ENCODE results near the gene IGSF22. TPM values are rescaled to one million over a fixed set of nuclear protein-coding genes. Genes with fewer than 3 reads are reported as not detected.

The IGSF22 gene
- total and polyA plus RNA-seq, 2 of the 13 experiments (the other 11 are each of a cell fraction or from before 2014, with no cell fraction given): not detected

DNA sequence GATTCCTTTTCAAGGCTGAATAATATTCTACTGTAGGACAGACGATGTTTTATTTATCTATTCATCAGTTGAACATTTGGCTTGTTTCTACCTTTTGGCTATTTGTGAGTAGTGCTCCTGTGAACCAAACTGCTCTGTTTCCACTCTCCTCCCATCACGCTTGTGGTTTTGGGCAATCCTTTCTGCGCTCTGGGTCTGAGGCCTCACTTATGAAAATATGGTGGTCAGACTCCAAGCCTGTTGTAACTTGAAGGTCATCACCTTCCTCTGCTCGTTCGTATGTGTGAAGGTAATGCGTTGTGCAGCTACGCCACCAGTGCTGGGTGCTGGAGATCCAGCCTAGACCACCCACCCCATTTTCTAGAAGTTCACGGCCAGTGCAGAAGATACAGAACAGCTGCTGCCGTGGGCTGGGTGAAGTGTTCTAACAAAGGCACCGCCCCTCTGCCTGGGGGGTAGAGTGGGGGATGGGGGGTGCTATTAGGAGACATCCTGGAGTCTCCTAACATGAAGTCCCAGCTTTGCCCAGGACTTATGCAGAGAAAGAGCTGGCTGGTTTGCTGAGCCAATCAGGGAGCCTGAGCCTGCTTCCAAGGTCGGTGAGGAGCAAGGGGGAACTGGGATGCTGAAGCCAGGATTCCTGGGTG lies 44.6 kb upstream of the IGSF22 start:
- Histone ChIP-seq H2AFZ (ENCODE audit: low read length) (no peak overlapping the region), H3K27ac (ENCODE audit: extremely low read length, insufficient read depth, low read length) (no peak overlapping the region), H3K9me3 (ENCODE audit: low read length) (no peaks in the 10 kb centered on the region), H3K4me2 (ENCODE audit: low read depth, low read length) (no peak overlapping the region), H3K27me3 (ENCODE audit: control insufficient read depth in 1 of 2, insufficient read depth in 2 of 2, low read length in 2 of 2) (peaks cover 5 to 27% of the 10 kb centered on the region in 2 experiments; a peak in 3 of 5 replicates), H3K9ac (ENCODE audit: insufficient read depth, low read depth, low read length) (no peak overlapping the region), H3K4me1 (ENCODE audit: insufficient read depth, low read length) (peaks cover 15% of the 10 kb centered on the region), H3K79me2 (ENCODE audit: insufficient read depth, low read length) (no peaks in the 10 kb centered on the region), H3K4me3 (replicated peaks in 1 of 3; ENCODE audit: insufficient read depth in 1 of 3, low read depth in 2 of 3, low read length in 3 of 3) (no peak overlapping the region), H4K20me1 (ENCODE audit: insufficient read depth, low read length) (no peaks in the 10 kb centered on the region), H3K36me3 (replicated peaks in 1 of 2; ENCODE audit: control insufficient read depth in 1 of 2, insufficient read depth in 2 of 2, low read length in 2 of 2) (no peaks in the 10 kb centered on the region)
- intact Hi-C loops (cut with micrococcal nuclease; ENCODE audit: unreplicated experiment) (no loop called here), in situ Hi-C loops (cut with HindIII; ENCODE audit: extremely low pct_ligation_motif_present, low pct_unique_long_range_greater_than_20kb) (no loop called here)
- WGBS (ENCODE audit: low lambda C conversion rate): 39% methylated on average over 9 of the region's 11 CpGs
- no peak for ATAC-seq
- POLR2A ChIA-PET: no interaction called here
- CTCF ChIA-PET (ENCODE audit: low intra/inter-chr PET ratio, low total read pairs): no interaction called here
- TF ChIP-seq, protein P1, sequence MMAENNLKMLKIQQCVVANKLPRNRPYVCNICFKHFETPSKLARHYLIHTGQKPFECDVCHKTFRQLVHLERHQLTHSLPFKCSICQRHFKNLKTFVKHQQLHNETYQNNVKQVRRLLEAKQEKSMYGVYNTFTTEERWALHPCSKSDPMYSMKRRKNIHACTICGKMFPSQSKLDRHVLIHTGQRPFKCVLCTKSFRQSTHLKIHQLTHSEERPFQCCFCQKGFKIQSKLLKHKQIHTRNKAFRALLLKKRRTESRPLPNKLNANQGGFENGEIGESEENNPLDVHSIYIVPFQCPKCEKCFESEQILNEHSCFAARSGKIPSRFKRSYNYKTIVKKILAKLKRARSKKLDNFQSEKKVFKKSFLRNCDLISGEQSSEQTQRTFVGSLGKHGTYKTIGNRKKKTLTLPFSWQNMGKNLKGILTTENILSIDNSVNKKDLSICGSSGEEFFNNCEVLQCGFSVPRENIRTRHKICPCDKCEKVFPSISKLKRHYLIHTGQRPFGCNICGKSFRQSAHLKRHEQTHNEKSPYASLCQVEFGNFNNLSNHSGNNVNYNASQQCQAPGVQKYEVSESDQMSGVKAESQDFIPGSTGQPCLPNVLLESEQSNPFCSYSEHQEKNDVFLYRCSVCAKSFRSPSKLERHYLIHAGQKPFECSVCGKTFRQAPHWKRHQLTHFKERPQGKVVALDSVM (CRISPR knock-in tag; IDR thresholded peaks at IDR 0.05): no peak
- TF ChIP-seq PLRG1 (conservative IDR thresholded peaks at IDR 0.05) (no peak), ZFY (CRISPR knock-in tag; IDR thresholded peaks at IDR 0.05) (no peak), NCOA1 (CRISPR knock-in tag; IDR thresholded peaks at IDR 0.05) (no peak), MED13 (CRISPR knock-in tag; IDR thresholded peaks at IDR 0.05) (no peak), DMAP1 (CRISPR knock-in tag; IDR thresholded peaks at IDR 0.05) (no peak), NR2F1 (CRISPR knock-in tag; IDR thresholded peaks at IDR 0.05) (no peak), ZNF382 (CRISPR knock-in tag; IDR thresholded peaks at IDR 0.05; ENCODE audit: borderline replicate concordance) (no peak)
- TF ChIP-seq, protein P2, sequence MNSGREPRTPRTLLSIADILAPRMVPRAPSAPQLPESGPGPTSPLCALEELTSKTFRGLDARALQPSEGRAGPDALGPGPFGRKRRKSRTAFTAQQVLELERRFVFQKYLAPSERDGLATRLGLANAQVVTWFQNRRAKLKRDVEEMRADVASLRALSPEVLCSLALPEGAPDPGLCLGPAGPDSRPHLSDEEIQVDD (CRISPR knock-in tag; IDR thresholded peaks at IDR 0.05; ENCODE audit: borderline replicate concordance): no peak
- no TSS peak for BruUV-seq (replicated peaks)
- no peak for FAIRE-seq
- DNase-seq (ENCODE audit: low spot score): no peak

All from HepG2 (cell line).